Right forelimb (tissue), 1 donor: Measurements from ENCODE around the gene AQP6.

Experiments used
- DNase-seq: peaks from one replicate; pipeline ENCODE4 v3.0.0-alpha.2; 2018

AQP6 gene

DNA sequence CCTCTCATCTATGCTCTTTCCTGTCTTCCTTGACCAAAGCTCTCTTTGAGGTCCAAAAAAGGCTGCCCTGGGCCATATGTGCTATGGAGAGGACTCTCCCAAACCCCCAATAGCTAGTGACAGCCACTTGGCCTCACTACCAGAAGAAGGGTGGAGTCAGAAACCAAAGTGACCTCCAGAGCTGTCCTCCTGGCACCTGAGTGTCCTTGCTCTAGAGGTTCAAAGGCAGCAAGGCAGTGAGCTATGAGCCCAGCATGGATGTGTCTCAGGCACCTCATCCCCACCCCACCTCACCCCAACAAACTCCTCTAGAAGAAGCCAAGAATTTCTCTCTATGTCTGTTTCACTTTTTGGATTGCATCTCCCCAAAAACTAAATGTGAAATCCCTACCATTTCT lies 15.2 kb upstream of the AQP6 start:
- no peak for DNase-seq

DNA sequence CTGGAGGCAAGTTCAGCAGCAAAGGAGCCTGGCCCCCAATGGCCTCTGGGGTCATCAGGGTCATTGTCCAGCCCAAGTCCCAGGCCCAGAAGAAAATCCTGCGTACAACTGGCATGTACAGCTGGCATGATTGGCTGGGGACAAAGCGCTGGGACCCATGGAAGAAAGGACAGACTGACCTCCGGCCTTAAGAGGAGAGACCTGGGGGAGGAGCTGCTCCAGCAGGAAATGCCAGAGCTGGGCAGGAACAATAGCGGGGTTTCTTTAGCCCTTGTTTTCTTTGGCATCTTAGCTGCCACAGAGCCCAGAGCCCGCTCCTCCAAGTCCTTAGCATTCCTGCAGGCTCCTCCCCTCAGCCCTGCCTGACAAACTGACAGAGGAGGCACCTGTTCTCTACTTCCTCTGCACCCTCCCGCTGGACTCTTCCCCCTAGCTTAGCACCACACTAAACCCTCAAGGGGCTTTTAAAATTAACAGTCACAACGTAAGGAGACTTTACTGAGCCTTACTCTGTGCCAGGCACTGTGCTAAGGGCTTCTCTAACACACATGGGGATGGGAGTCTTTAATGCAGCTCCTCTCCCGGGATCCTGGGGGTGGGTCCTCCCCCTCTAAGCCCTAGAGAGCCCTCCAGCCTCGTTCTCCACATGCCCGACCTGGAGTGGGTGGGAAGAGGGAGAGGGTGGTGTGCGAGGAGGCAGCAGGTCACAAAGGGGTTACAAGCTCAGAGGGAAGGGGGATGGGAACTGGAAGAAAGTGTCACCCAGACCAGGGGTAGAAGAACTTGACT lies 12.9 kb upstream of the AQP6 start:
- DNase-seq, result no peak

DNA sequence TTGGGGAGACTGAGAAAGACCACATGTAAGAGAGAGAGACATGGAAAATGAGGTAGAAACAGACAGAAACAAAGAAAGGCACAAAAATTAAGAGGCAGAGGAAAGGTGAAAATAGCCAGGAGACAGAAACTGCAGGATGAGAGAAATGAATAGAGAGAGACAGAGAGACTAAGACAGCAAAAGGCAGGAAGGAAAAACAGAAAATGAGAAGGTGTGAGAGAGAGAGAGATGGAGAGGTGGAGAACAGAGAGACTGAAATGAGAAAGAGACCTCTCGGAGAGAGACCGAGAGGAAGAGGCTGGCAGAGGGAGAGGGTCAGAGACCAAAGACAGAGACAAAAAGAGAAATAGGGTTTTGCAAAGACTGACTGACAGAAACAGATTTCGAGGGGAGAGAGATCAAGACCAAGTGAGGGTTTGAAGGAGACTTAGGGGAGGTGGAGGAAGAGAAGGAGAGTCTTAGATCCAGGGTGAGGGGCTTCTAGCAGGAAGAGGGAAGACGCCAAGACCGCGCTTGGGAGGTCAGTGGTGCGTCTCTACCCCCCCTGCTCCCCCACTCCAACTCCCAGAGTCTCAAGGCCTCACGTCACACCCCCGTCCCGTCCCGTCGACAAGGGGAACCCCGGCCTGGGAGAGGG lies 12.2 kb upstream of the AQP6 start:
- no peak for DNase-seq

DNA sequence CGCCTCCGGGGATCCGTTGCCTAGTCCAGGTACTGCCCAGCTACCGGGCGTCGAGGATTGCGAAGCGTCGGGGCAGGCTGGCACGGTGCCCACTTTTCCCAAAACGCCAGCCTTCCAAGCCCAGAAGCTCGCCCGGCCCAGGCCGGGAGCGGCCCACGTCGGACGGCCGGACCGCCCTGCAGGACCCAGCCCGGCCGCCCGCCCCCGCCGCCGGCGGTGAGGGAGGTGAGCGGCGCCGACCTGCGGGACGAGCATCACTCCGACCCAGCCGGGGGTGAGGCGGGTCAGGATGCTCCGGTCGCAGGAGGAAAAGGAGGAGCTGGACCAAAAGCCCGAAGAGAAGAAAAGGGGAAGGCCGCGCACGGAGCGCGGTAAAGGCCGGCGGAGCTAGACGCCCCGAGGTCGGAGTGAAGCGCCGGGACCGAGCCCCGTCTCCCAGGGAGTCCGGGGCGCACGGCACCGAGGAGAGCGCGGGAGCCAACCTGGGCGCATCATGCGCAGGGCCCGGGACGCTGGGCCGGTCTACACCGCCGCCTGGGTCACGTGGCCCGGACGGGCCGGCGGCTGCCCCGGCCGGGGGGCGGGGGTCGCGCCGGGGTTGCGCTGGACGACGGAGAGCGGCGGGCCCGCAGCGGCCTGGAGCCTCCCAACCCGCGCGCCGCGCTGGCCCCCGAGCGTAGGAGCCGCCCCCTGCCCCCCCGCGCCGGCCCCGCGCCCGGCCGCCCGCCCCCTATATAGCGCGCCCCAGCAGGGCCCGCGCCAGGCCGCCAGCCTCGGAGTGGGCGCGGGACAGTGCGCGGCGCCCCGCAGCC lies 11.4 kb upstream of the AQP6 start, which contains the start of gene AQP5:
Gene AQP5 (plus strand): TSS at position 762 of the 812 bp plus-strand sequence. CDS start 146 bp downstream, outside the sequence.
- no peak for DNase-seq

DNA sequence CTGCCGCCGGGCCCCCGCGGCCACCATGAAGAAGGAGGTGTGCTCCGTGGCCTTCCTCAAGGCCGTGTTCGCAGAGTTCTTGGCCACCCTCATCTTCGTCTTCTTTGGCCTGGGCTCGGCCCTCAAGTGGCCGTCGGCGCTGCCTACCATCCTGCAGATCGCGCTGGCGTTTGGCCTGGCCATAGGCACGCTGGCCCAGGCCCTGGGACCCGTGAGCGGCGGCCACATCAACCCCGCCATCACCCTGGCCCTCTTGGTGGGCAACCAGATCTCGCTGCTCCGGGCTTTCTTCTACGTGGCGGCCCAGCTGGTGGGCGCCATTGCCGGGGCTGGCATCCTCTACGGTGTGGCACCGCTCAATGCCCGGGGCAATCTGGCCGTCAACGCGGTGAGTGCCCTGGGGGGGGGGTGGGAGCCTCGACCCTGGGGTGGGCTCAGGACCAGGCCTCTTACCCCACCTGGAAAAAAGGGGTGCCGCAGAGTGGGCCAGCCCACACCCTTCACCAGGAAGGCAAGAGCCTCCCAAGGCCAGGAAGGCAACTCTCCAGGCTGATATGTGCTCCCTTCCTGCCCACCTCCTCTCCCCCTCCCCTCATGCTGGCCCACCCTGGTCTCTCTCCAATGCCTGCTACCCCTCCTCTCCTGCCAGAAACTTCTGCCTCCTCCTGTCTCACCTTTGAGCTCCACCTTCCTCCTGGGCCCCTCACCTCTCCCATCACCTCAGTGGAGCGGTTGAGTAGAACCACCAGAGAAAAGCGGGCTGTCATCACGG lies 10.6 kb upstream of the AQP6 start:
- DNase-seq, result no peak

DNA sequence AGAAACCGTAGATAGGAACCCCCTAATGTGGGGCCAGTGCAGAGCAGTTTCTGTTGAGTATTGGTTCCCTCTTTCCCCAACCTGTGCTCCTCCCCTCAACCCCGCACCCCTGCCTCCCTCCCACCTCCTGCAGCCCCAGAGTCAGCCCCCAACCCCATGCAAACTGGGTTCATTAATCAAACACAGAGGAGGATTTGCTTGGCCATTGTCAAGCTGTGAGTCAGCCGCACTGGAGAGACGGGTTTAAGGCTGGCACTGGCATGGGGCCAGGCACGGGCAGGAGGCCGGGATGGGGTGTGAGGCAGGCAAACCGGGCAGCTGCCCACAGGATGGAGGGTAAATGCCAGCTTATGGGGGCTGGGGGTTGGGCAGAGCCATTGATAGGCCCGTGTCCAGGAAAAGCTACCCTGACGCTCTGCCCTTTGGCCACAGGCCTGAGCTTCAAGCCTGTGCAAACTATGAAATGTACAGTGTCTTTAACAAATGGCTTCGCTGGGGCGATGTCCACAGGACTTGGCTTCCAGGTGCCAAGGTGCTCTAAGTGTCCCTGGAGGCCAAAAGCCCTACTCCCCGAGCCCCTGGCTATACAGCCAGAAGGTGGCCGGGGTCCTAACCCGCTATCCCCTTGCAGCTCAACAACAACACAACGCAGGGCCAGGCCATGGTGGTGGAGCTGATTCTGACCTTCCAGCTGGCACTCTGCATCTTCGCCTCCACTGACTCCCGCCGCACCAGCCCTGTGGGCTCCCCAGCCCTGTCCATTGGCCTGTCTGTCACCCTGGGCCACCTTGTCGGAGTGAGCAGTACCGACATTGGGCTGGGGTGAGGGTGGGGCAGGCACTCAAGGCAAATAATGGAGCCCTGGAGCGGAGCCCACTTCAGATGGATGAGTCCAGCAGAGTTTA lies 9.6 kb upstream of the AQP6 start:
- DNase-seq, result no peak

DNA sequence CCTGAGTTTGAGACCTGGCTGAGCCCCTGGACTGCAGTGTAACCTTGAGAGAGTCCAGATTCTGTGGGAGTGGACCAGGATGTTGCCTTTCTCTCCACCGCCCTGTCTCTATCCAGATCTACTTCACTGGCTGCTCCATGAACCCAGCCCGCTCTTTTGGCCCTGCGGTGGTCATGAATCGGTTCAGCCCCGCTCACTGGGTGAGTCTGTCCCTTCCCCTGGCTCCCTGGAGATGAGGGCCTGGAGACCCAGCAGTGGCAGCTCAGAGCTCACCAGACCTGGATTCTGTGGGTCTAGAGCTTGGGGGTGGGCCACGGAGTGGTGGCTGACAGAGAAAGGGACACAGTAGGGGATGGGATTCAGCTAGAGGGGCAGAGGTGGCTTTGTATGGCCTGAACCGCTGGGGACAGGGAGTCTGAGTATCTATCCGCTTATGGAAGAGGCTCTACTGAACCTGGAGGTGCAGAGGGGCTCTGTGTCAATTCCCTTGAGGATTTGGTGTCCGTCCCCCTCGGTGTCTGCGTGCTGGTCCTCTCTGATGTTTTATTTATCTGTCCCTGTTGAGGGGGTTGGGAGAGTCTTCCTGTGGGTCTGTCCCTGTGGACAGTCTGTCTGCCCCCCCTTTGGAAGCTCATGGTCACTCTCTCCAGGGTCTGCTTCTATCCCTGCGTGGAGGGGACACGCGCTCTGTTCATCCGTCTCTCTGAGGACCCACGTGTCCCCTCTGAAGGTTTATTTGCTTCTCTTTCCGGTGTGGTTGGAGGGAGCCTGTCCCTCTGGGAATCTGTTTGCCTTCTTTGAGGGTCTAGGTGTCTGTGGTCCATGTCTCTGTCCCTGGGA lies 8.6 kb upstream of the AQP6 start:
- no peak for DNase-seq

DNA sequence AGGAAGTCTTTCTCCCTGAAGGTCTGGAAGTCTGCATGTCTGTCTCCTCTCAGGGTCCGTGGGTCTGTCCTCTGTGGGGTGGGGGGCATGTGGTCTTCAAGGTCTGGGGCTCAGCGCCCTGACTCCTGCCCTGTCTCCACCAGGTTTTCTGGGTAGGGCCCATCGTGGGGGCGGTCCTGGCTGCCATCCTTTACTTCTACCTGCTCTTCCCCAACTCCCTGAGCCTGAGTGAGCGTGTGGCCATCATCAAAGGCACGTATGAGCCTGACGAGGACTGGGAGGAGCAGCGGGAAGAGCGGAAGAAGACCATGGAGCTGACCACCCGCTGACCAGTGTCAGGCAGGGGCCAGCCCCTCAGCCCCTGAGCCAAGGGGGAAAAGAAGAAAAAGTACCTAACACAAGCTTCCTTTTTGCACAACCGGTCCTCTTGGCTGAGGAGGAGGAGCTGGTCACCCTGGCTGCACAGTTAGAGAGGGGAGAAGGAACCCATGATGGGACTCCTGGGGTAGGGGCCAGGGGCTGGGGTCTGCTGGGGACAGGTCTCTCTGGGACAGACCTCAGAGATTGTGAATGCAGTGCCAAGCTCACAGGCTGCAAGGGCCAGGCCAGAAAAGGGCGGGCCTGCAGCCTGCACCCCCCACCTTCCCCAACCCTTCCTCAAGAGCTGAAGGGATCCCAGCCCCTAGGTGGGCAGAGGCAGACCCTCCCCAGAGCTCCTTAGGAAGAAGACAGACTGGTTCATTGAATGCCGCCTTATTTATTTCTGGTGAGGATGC lies 7.7 kb upstream of the AQP6 start:
- no peak for DNase-seq

DNA sequence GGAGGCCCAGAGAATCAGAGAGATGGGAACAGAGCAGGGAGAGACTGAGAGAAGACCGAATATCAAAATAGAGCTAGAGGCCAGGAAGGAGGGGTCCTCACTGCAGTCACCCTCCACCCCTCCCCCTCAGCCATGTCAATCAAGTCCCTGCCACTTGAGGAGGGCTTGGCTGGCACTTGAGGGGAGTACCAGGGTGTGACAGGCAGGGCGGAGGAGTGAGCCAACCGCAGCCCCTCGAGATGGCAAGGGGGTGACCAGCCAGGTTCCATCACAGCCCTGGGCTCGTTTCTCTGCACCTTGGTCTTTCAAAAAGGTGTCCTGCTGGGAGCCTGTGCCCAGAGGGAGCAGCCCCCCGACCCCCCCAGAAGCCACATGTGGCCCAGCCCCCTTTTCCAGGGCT lies 6.9 kb upstream of the AQP6 start:
- no peak for DNase-seq

DNA sequence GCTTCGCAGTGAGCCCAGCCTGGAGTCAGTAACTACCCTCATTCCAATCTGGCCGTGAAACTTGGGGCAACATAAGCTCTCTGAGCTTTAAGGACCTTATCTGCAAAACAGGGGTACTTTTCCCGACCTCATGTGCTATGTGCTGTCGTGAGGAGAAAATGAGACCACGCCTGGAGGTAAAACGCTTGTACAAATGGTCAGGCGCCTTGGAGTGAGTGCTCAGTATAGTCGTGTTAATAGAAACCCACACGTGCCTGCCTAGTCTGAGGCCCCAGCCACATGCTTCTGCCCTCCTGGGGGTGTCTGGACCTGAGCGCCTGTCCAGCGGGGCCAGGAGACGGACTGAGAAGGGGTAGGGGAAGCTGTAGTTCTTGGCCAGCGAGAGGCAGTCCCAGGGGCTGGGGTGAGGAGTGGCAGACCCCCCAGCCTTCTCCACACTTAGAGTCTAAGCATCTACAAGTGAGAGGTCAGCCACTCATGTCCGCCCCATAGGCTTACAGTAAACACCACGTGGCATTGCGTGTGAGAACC lies 6.2 kb upstream of the AQP6 start:
- no peak for DNase-seq

DNA sequence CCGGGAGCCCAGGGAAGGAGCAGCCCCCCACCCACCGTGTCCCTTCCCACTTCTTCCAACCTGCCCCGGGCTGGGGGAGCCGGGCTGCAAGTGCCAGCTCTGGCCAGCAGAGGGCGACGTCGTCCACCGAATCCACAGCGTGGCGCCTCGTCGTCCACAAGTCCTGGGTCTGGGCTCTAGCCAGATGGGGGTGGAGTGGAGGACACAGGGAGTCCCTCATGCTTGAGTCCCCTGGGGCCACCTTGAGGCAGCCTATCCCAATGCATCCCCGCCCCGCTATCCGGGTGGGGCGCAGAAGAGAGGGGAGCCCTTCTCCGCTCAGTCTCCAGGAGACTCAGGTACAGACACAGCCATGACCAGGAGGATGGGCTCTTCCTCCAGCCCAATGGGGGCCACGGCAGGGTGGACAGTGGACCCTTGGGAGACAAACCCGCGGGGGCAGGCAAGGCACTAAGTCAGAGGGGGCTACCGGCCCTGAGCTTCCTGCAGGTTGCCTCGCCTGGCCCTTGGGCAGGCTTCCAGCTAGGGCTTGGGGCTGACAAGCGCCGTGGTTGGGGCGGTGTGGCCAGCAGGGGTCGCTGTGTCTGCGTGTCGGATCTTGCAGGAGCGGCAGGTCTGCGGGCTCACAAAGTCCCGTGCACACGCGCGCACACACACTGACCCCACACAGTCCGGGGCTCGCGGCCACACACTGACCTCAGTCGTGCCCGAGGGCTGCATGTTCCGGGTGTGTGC lies 5.5 kb upstream of the AQP6 start:
- peak; percentile 96 for DNase-seq

DNA sequence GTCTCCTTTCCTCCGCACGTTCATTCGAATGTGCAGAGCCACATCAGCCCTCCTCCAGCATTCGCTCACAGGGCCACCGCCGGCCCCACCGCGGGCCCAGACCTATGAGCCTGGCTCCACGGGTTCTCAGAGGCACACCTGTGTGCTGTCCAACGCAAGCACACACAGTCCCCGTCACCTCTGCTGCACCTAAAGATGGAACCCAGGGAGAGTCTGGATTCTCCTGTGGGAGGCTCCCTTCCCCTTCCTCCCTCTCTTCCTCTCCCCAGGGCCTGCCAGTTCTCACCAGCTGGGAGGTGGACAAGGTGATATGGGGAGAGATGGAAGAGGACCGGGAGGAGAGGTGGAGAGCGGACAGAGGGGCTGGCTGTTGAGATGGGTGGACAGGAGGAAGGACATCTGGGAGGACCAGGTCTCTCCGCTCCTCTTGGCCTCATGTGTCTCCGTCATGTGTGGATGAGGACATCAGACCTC lies 4.9 kb upstream of the AQP6 start:
- DNase-seq, result no peak

DNA sequence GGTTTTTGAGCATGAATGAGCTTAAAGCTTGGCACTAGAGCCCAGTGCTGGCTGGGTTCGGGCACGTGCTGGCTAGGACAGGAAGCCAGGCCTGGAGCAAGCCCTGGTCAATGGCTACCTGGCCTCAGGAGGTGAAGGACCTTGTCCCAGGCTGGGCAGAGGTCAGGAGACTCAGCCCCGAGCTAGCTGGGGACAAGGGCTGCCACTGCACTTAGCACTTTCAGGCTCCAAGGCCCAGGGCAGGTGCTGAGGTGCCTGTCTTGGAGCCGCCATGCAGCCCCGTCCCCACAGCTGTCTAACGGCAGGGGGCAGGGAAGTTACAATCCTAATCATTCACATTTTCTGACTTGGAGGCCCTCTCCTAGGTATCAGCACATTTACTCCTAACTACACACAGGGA lies 4.3 kb upstream of the AQP6 start:
- DNase-seq, result no peak

DNA sequence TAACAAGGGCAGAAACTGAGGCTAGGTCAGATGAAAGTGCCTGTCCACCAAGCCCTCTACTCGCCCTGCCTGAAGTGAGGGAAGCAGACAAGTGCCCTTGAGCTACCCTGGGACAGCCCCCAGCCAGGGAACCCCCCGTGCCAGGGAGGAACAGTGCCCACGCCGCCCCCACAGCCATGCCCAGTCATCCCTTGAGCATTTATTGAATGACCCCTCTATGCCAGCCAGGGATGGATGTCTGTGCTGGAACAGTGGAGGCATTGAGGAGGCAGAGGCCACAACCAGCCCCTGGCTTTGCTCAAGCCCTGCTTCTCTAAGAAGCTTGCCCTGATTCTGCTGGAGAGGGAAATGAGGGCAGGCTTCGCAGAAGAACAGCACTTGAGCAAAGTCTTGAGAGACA lies 3.7 kb upstream of the AQP6 start:
- no peak for DNase-seq

DNA sequence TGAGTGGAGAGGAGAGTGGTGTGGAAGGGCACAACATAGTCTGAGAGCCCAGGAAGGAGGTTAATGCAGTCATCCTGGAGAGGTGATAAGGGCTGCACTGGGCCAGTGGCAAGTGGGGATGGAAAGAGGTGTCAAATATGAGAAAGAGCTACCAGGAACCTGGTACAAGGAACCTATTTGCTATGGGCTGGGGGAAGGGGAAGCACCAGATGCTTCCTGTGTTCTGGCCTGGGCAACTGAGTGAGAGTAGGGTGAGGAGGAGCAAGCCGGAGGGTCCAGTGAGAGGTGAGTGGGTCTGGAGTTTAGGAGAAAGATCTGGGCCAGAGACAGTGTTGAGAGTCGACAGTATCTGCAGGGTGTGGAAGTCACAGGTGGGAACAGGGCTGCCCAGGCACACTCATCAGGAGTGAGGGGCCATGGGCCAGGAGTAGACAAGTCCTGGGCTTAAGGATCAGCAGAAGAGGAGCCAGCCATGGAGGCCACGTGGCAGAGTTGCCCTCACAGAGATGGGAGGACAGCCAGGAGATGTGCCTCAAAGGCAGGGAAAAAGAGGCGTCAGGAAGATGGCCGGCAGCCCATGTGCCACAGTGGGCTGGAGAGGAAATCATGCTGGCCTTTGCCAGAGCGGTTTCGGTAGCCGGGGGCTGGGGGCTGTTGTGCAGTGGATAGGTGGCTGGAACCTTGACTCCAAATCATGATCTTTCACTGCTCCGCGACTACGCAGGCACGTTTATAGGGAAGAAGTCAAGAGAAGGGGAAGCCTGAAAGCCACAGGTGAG lies 2.9 kb upstream of the AQP6 start:
- DNase-seq, result no peak

DNA sequence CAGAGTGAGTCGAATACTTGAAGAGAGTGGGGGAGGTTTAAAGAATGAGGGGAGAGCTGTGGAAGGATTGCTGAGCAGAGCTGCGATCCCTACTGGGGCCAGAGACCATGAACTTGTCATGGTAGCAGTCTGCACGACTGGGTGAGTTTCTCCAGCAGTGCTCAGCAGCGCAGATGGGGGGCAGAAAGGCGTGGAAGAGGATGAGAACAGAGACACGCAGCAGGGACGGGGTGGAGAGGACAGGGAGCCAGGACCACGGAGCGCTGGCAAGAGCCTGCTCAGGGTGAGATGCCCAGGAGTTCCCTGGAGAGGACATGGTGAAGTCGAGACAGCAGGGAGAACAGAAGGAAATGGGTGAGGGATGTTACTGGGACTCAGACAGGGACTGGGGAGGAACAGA lies 2.1 kb upstream of the AQP6 start:
- DNase-seq, result no peak

DNA sequence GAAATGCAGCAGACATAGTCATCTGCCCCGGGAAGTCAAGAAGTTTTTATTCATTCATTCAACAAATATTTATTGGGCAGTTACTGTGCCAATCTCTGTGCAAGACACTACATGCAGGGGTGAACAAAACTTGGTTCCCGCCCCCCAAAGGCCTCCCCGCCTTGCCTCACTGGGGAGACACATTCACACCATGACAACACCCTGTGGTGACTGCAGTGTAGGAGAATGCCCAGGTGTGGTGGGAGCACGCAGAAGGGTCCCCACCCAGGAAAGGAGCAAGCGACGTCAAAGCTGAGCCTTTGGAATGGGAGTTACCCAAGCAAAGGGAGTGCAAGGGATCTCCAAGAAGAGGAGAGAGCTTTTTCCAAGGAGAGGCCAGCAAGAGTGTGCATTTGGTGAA lies 1.6 kb upstream of the AQP6 start:
- no peak for DNase-seq

DNA sequence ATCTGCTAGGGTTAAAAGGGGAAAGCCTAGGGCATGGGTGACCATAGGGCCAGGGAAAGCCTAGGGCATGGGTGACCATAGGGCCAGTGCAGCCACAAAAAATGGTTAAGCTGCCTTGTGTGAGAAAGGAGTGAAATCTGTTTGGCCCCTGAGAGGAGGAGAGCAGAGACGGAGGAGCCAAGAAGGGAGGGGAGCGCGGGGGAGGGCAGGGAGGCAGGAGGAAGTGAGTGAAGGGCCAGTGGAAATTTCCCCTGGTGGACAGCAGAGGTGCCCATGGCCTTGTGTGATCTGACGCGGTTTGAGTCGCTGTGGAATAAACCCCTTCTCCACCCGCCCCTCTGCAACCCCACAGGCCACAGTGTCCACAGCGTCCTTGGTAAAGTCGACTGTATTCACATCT lies 618 bp upstream of the AQP6 start:
- no peak for DNase-seq
